T-cell (primary cell): Measurements from ENCODE around the gene NPIPA1. TPM values are rescaled to one million over a fixed set of nuclear protein-coding genes. Genes with fewer than 3 reads are reported as not detected.
A peak's percentile ranks its signal among the peaks of the same experiment; 100 is the strongest.
"Not testable (repeated sequence)": the region's sequence is repeated elsewhere in the genome, so short reads cannot be mapped to it uniquely, and the experiment has no call there.

Source experiments
- ATAC-seq, 4 experiments: fragments of 200-7000 bp in 3 of 4; fragments of 150-1000 bp in 1 of 4; cut with Tn5 transposase; replicated peaks in 1 of 4; 1 replicate in 3 of 4; 2 replicates in 1 of 4; pipeline ENCODE4 v1.10.0; 2021; ENCODE audit warnings: moderate library complexity in 3 of 4, mild to moderate bottlenecking in 2 of 4, moderate number of reproducible peaks in 1 of 4
- CTCF ChIA-PET, 2 donors: fragments of 300-600 bp; sonication (Branson Sonifier 250); formaldehyde crosslinking; loops; one replicate each; lab custom pipeline; 2022; ENCODE audit warnings: antibody characterized with exemption in 2 of 2; lab: Charles Lee
- POLR2A ChIA-PET, 2 donors: fragments of 300-600 bp; sonication (Branson Sonifier 250); formaldehyde crosslinking; loops; one replicate each; lab custom pipeline; 2022; ENCODE audit warnings: antibody characterized with exemption in 2 of 2; lab: Charles Lee
- DNase-seq, 35 experiments: peaks; one replicate each; pipeline versions ENCODE4 v3.0.0 to v3.0.0-alpha.2; 2013 to 2023
- H3K27ac ChIP-seq: one replicate; pipeline ENCODE4 v1.5.1; 2013; ENCODE audit warnings: low read length
- H3K27me3 ChIP-seq, 2 experiments: replicated peaks in 1 of 2; 1 replicate in 1 of 2; 2 replicates in 1 of 2; pipeline versions ENCODE4 v1.6.1 to v1.7.0; 2013; ENCODE audit warnings: low read length in 1 of 2, mixed read lengths in 1 of 2; ENCODE audit not compliant: control insufficient read depth in 2 of 2, insufficient read depth in 2 of 2; ENCODE audit errors: extremely low read depth in 1 of 2
- H3K36me3 ChIP-seq, 2 donors: 1 replicate in 1 of 2; 2 replicates in 1 of 2; pipeline versions ENCODE4 v1.6.1 to v1.7.0; 2013; ENCODE audit warnings: low read length in 1 of 2; ENCODE audit not compliant: control insufficient read depth in 2 of 2, insufficient read depth in 1 of 2; ENCODE audit errors: extremely low read depth in 1 of 2
- H3K4me1 ChIP-seq, 2 experiments: 1 replicate in 1 of 2; 2 replicates in 1 of 2; pipeline versions ENCODE4 v1.6.1 to v1.7.0; 2013; ENCODE audit warnings: low read length in 2 of 2, mixed read lengths in 1 of 2; ENCODE audit not compliant: insufficient read depth in 2 of 2, control insufficient read depth in 1 of 2; ENCODE audit errors: extremely low read depth in 1 of 2
- H3K4me3 ChIP-seq, 2 donors: 1 replicate in 1 of 2; 2 replicates in 1 of 2; pipeline versions ENCODE4 v1.5.1 to v1.7.0; 2013; ENCODE audit warnings: mild to moderate bottlenecking in 2 of 2, low read length in 1 of 2, moderate library complexity in 1 of 2; ENCODE audit not compliant: control insufficient read depth in 1 of 2; ENCODE audit errors: extremely low read depth in 1 of 2
- H3K9me3 ChIP-seq: 2 replicates; pipeline ENCODE4 v1.7.0; 2013
- H3K27ac Mint-ChIP-seq, 2 donors: one replicate each; pipeline ENCODE4 v1.8.0; 2020 to 2021; ENCODE audit warnings: mild to moderate bottlenecking in 2 of 2, mixed read lengths in 2 of 2
- H3K27me3 Mint-ChIP-seq, 2 donors: one replicate each; pipeline ENCODE4 v1.8.0; 2021 to 2022; ENCODE audit warnings: mixed read lengths in 2 of 2
- H3K36me3 Mint-ChIP-seq: one replicate; pipeline ENCODE4 v1.8.0; 2021; ENCODE audit warnings: mixed read lengths
- H3K4me1 Mint-ChIP-seq, 3 donors: one replicate each; pipeline ENCODE4 v1.8.0; 2020 to 2022; ENCODE audit warnings: mixed read lengths in 3 of 3, mild to moderate bottlenecking in 1 of 3
- H3K4me3 Mint-ChIP-seq, 3 donors: one replicate each; pipeline ENCODE4 v1.8.0; 2020 to 2022; ENCODE audit warnings: mild to moderate bottlenecking in 3 of 3, mixed read lengths in 3 of 3, moderate library complexity in 3 of 3
- H3K9me3 Mint-ChIP-seq, 3 donors: one replicate each; pipeline ENCODE4 v1.8.0; 2020 to 2022; ENCODE audit warnings: mixed read lengths in 3 of 3
- WGBS: methylation state at CpG from one replicate; pipeline ENCODE4 v1.1.5; 2013; ENCODE audit warnings: missing lambda C conversion rate; ENCODE audit not compliant: insufficient coverage; 5-methylcytosine and 5-hydroxymethylcytosine counted together
- total RNA-seq, 35 experiments: library from RNA in 6 of 35; stranded (reverse) in 6 of 35; fragments of 120-200 nt in 1 of 35; gene quantifications; one replicate each; pipeline versions ENCODE4 v1.2.1 to v1.2.4 and lab custom pipeline; 2013 to 2026

NPIPA1 gene
- total RNA-seq, 5 donors from 2014 or later (not counting 1 experiment from before 2014, with no cell fraction given), result 116 to 163 (median 134) TPM

DNA sequence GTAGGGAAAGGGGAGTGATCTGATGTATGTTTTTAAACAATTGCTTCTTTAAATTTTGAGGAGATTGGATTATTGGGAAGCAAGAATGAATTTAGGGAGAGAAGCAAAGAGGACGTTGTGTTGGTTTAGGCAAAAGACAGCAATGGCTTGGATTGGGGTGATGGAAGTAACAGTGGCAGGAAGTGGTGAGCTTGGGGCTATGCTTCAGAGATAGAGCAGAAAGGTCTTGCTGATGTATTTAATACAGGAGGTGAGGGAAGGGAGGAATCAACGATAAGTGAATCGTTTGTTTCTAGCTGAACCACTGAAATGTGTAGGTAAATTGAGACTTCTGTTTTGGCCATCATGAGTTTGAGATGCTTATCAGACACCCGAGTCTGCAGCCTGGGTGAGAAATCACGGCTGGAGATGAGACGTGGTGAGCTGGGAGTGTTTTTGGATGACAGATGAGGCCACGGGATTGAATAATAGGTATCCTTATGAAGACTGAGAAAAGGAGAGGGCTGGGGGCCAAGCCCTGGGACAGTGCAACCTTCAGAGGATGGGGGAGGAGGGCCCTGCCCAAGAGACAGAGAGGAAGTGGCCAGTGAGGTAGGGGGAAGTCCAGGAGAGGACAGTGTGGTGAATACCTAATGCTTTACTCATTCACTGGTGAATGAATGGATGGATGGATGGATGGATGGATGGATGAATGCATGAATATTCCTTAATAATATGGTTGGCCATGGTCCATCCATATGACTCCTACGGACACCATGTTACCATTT, 33.9 kb upstream of the NPIPA1 start:
- H3K4me3 ChIP-seq, DNase-seq, H3K36me3 Mint-ChIP-seq, H3K27me3 ChIP-seq, H3K27me3 Mint-ChIP-seq, H3K27ac ChIP-seq, H3K36me3 ChIP-seq, H3K4me1 ChIP-seq, H3K9me3 ChIP-seq, POLR2A ChIA-PET, CTCF ChIA-PET, H3K27ac Mint-ChIP-seq, H3K9me3 Mint-ChIP-seq: not testable (repeated sequence)
- Mint-ChIP-seq H3K4me3 (peak overlapping the region in 1 of 3 donors; percentile 49), H3K4me1 (peaks cover 8 to 11% (median 9%) of the 10 kb centered on the region in 3 donors)
- ATAC-seq, result peak; percentile 69 to 95 (median 91)
- WGBS, result 20% methylated on average over 1 of the region's 8 CpGs

- H3K36me3 ChIP-seq, POLR2A ChIA-PET, CTCF ChIA-PET, H3K9me3 ChIP-seq, H3K4me3 Mint-ChIP-seq, H3K4me3 ChIP-seq, DNase-seq, H3K27ac Mint-ChIP-seq, H3K4me1 Mint-ChIP-seq, H3K27ac ChIP-seq, H3K9me3 Mint-ChIP-seq, ATAC-seq, H3K4me1 ChIP-seq, H3K27me3 ChIP-seq, H3K27me3 Mint-ChIP-seq, H3K36me3 Mint-ChIP-seq: not testable (repeated sequence)
- WGBS, result no CpG with 5 or more reads among the region's 4 CpGs
These were observed 27.5 kb upstream of the NPIPA1 start for GRCh38 chr16:14909744-14910143.

DNA sequence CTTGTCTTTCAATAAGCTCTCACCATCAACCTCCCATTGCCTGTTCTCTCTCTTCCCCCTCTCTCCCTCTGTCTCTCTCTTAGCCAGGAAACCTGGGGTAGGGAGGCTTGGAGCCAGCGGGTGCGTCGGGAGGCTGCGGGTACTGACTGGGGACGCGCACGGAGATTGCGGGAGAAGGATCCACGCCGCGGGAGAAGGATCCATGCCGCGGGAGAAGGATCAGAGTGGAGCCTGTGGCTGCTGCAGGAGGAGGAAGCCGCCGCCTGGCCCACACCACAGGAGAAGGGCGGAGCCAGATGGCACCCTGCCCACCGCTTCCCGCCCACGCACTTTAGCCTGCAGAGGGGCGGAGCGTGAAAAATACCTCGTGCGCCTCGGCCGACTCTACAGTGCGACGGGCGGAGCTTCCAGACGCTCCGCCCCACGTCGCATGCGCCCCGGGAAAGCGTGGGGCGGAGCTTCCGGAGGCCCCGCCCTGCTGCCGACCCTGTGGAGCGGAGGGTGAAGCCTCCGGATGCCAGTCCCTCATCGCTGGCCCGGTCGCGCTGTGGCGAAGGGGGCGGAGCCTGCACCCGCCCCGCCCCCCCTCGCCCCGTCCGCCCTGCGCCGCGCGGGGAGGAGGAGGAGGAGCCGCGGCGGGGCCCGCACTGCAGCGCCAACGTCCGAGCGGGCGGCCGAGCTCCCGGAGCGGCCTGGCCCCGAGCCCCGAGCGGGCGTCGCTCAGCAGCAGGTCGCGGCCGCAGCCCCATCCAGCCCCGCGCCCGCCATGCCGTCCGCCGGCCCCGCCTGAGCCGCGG, 26.2 kb upstream of the NPIPA1 start:
- WGBS, result no CpG with 5 or more reads among the region's 85 CpGs
- H3K4me3 Mint-ChIP-seq, H3K4me1 Mint-ChIP-seq, DNase-seq, POLR2A ChIA-PET, H3K27me3 ChIP-seq, H3K27ac Mint-ChIP-seq, H3K36me3 Mint-ChIP-seq, H3K9me3 Mint-ChIP-seq, H3K4me3 ChIP-seq, H3K36me3 ChIP-seq, H3K27ac ChIP-seq, CTCF ChIA-PET, H3K9me3 ChIP-seq, H3K4me1 ChIP-seq, H3K27me3 Mint-ChIP-seq: not testable (repeated sequence)
- peak; percentile 86 to 92 (median 88) for ATAC-seq

DNA sequence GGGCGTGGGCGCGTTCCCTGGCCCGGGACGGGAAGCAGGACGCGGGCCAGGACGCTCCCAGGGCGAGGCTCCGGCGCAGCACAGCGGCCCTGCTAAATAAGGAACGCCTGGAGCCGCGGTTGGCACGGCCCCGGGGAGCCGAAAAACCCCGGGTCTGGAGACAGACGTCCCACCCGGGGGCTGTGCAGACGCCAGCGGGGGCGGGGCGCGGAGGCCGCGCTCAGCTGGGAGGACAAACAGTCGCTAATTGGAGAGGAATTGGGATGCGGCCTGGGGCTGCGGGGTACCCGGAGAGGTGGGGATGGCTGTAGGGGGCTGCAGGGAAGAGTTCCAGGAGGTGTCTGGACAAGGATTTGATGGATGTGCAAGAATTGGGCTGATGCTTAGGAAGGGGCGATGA, 25.3 kb upstream of the NPIPA1 start:
- H3K9me3 Mint-ChIP-seq, H3K4me1 ChIP-seq, H3K9me3 ChIP-seq, H3K4me1 Mint-ChIP-seq, ATAC-seq, H3K27ac Mint-ChIP-seq, H3K27me3 Mint-ChIP-seq, POLR2A ChIA-PET, H3K4me3 ChIP-seq, H3K27ac ChIP-seq, H3K36me3 ChIP-seq, CTCF ChIA-PET, H3K27me3 ChIP-seq, H3K36me3 Mint-ChIP-seq: not testable (repeated sequence)
- H3K4me3 Mint-ChIP-seq, result peak overlapping the region; percentile 49 to 66 (median 53)
- no CpG with 5 or more reads among the region's 33 CpGs for WGBS
- DNase-seq, result peak in 32 of 35 experiments; percentile 14 to 62 (median 40)

GRCh38 chr16:14912588-14912987, 24.7 kb upstream of the NPIPA1 start:
- H3K4me1 ChIP-seq, H3K9me3 ChIP-seq, ATAC-seq, H3K36me3 Mint-ChIP-seq, H3K27ac Mint-ChIP-seq, POLR2A ChIA-PET, H3K36me3 ChIP-seq, H3K27me3 ChIP-seq, H3K4me1 Mint-ChIP-seq, H3K27ac ChIP-seq, H3K4me3 ChIP-seq, CTCF ChIA-PET, H3K4me3 Mint-ChIP-seq, H3K9me3 Mint-ChIP-seq, H3K27me3 Mint-ChIP-seq, DNase-seq: not testable (repeated sequence)
- WGBS, result no CpG with 5 or more reads among the region's 11 CpGs

DNA sequence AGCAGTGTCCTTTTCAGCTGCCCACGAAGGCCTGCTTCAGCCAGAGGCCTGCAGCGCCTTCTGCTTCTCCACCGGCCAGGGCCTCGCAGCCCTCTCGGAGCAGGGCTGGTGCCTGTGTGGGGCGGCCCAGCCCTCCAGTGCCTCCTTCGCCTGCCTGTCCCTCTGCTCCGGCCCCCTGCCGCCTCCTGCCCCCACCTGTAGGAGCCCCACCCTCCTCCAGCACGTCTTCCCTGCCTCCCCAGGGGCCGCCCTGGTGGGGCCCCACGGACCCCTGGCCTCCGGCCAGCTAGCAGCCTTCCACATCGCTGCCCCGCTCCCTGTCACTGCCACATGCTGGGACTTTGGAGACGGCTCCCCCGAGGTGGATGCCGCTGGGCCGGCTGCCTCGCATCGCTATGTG, 18.7 kb upstream of the NPIPA1 start:
- CTCF ChIA-PET, H3K36me3 ChIP-seq, H3K4me3 Mint-ChIP-seq, H3K4me1 ChIP-seq, H3K4me3 ChIP-seq, H3K27me3 ChIP-seq, H3K27ac ChIP-seq, H3K9me3 Mint-ChIP-seq, DNase-seq, H3K27ac Mint-ChIP-seq, H3K27me3 Mint-ChIP-seq, POLR2A ChIA-PET, H3K9me3 ChIP-seq, H3K4me1 Mint-ChIP-seq, H3K36me3 Mint-ChIP-seq, ATAC-seq: not testable (repeated sequence)
- 96% methylated on average over 5 of the region's 21 CpGs for WGBS
